Upper lobe of left lung (tissue), 6 donors: Measurements from ENCODE around the gene IGF2R. TPM values are rescaled to one million over a fixed set of nuclear protein-coding genes. Genes with fewer than 3 reads are reported as not detected.

Experiments
- ATAC-seq, 2 donors: fragments of 200-7000 bp; cut with Tn5 transposase; one replicate each; pipeline ENCODE4 v1.9.1; 2022; ENCODE audit warnings: mild to moderate bottlenecking in 2 of 2, moderate library complexity in 2 of 2; ENCODE audit not compliant: low FRiP score in 2 of 2
- DNase-seq, 2 donors: peaks; one replicate each; pipeline ENCODE4 v3.0.0-alpha.2; 2019 to 2020
- H3K27ac ChIP-seq, 4 donors: fragments of 200-600 bp; sonication (generic); one replicate each; pipeline ENCODE4 v1.5.1; 2016 to 2019
- H3K27me3 ChIP-seq, 4 donors: fragments of 200-600 bp; sonication (generic); one replicate each; pipeline ENCODE4 v1.5.1; 2017 to 2019
- H3K36me3 ChIP-seq, 4 donors: fragments of 200-600 bp; sonication (generic); one replicate each; pipeline ENCODE4 v1.5.1; 2016 to 2019
- H3K4me1 ChIP-seq, 4 donors: fragments of 200-600 bp; sonication (generic); one replicate each; pipeline ENCODE4 v1.5.1; 2018 to 2019
- H3K4me3 ChIP-seq, 4 donors: fragments of 200-600 bp; sonication (generic); one replicate each; pipeline ENCODE4 v1.5.1; 2017 to 2019; ENCODE audit warnings: mild to moderate bottlenecking in 2 of 4, moderate library complexity in 1 of 4
- H3K9me3 ChIP-seq, 4 donors: fragments of 200-600 bp; sonication (generic); one replicate each; pipeline ENCODE4 v1.5.1; 2018 to 2019
- CTCF ChIP-seq, 6 experiments: fragments of 450-650 bp in 4 of 6; fragments of 200-600 bp in 2 of 6; sonication (generic) in 2 of 6; IDR thresholded peaks; one replicate each; pipeline ENCODE4 v1.5.1; 2016 to 2019; ENCODE audit warnings: antibody characterized with exemption in 6 of 6
- EP300 ChIP-seq, 4 donors: sonication (generic); formaldehyde crosslinking; IDR thresholded peaks; one replicate each; pipeline ENCODE4 v1.5.1; 2017; ENCODE audit warnings: antibody characterized with exemption in 4 of 4, control low read depth in 2 of 4
- POLR2A ChIP-seq, 4 donors: fragments of 450-650 bp; IDR thresholded peaks; one replicate each; pipeline ENCODE4 v1.5.1; 2016 to 2017; ENCODE audit warnings: antibody characterized with exemption in 4 of 4, mild to moderate bottlenecking in 2 of 4
- POLR2AphosphoS5 ChIP-seq, 2 donors: sonication (generic); formaldehyde crosslinking; IDR thresholded peaks; one replicate each; pipeline ENCODE4 v1.5.1; 2017; ENCODE audit warnings: antibody characterized with exemption in 2 of 2
- WGBS, 2 donors: methylation state at CpG; one replicate each; pipeline ENCODE4 v1.1.5; 2017 to 2018; 5-methylcytosine and 5-hydroxymethylcytosine counted together
- total RNA-seq, 6 donors: library from RNA; depleted of rRNA in 4 of 6; stranded (reverse); fragments of >200 nt in 4 of 6; gene quantifications; one replicate each; pipeline versions ENCODE4 v1.1.0 to v1.2.1, GENCODE V29; 2016 to 2021
- donor health status: DM: no; HTN: no; CAD: no; lungs with moderate emphysema.
- donor health status: DM: no; HTN: yes; CAD: no; lungs with severe emphysema.

IGF2R gene
- total RNA-seq, 6 donors from 2014 or later = 103 to 150 (median 128) TPM

GRCh38 chr6:160092602-160093001, 123.7 kb downstream of the IGF2R start:
- Histone ChIP-seq H3K4me1 (no peaks in the 10 kb centered on the region), H3K4me3 (no peak overlapping the region), H3K27me3 (no peaks in the 10 kb centered on the region), H3K27ac (no peak overlapping the region), H3K9me3 (no peaks in the 10 kb centered on the region), H3K36me3 (peaks cover 54 to 99% (median 87%) of the 10 kb centered on the region in 4 donors)
- WGBS, 2 donors = 95 to 98% methylated on average over 6 to 10 of the region's 10 CpGs
- DNase-seq (peak in 1 of 2 donors; percentile 60), ATAC-seq (peak in 1 of 2 donors; percentile 13)
- TF ChIP-seq POLR2A (IDR thresholded peaks at IDR 0.05) (no peak), CTCF (IDR thresholded peaks at IDR 0.05) (no peak), POLR2AphosphoS5 (IDR thresholded peaks at IDR 0.05) (no peak), EP300 (IDR thresholded peaks at IDR 0.05) (no peak)

- DNase-seq (no peak), ATAC-seq (no peak)
- 91 to 93% methylated on average over 6 to 7 of the region's 7 CpGs for WGBS, 2 donors
These were observed 124.2 kb downstream of the IGF2R start for GRCh38 chr6:160093061-160093460.

GRCh38 chr6:160093946-160094345, 125.1 kb downstream of the IGF2R start:
- no peaks in the 10 kb centered on the region for H3K4me1 ChIP-seq
- ATAC-seq = no peak
- no peak overlapping the region for H3K4me3 ChIP-seq
- H3K27me3 ChIP-seq = no peaks in the 10 kb centered on the region
- WGBS, 2 donors = 87 to 91% methylated on average over 4 of the region's 4 CpGs
- no peak for DNase-seq
- no peaks in the 10 kb centered on the region for H3K9me3 ChIP-seq
- H3K36me3 ChIP-seq = peaks cover 58 to 99% (median 86%) of the 10 kb centered on the region in 4 donors
- H3K27ac ChIP-seq = no peak overlapping the region
- TF ChIP-seq CTCF (IDR thresholded peaks at IDR 0.05) = no peak
- TF ChIP-seq POLR2AphosphoS5 (IDR thresholded peaks at IDR 0.05) = no peak
- TF ChIP-seq EP300 (IDR thresholded peaks at IDR 0.05) = no peak
- TF ChIP-seq POLR2A (IDR thresholded peaks at IDR 0.05) = no peak

More at GRCh38 chr6:160093061-160093460, 124.2 kb downstream of the IGF2R start:
- no peak overlapping the region for H3K4me3 ChIP-seq
- no peak overlapping the region for H3K27ac ChIP-seq
- no peaks in the 10 kb centered on the region for H3K4me1 ChIP-seq
- H3K27me3 ChIP-seq = no peaks in the 10 kb centered on the region
- peaks cover 58 to 99% (median 87%) of the 10 kb centered on the region in 4 donors for H3K36me3 ChIP-seq
- H3K9me3 ChIP-seq = no peaks in the 10 kb centered on the region
- TF ChIP-seq POLR2AphosphoS5 (IDR thresholded peaks at IDR 0.05) (no peak), CTCF (IDR thresholded peaks at IDR 0.05) (no peak), EP300 (IDR thresholded peaks at IDR 0.05) (no peak)

GRCh38 chr6:160095146-160095845, 126.4 kb downstream of the IGF2R start:
- H3K27me3 ChIP-seq = no peaks in the 10 kb centered on the region
- peaks cover 45 to 93% (median 73%) of the 10 kb centered on the region in 4 donors for H3K36me3 ChIP-seq
- no peaks in the 10 kb centered on the region for H3K9me3 ChIP-seq
- 95 to 96% methylated on average over 8 of the region's 8 CpGs for WGBS, 2 donors
- peaks cover 4 to 11% (median 8%) of the 10 kb centered on the region in 4 donors for H3K4me1 ChIP-seq
- no peak overlapping the region for H3K4me3 ChIP-seq
- no peak for TF ChIP-seq POLR2A (IDR thresholded peaks at IDR 0.05)
- TF ChIP-seq EP300 (IDR thresholded peaks at IDR 0.05) = no peak
- no peak for TF ChIP-seq POLR2AphosphoS5 (IDR thresholded peaks at IDR 0.05)
- TF ChIP-seq CTCF (IDR thresholded peaks at IDR 0.05) = no peak
- H3K27ac ChIP-seq = no peak overlapping the region
- ATAC-seq = no peak
- DNase-seq = no peak
